GM19468 (cell line): ENCODE results near the gene WSB1.

ENCODE experiments used
- ATAC-seq: cut with Tn5 transposase; IDR thresholded peaks from one replicate; pipeline ENCODE4 v1.9.1; 2021; ENCODE audit warnings: mild to moderate bottlenecking, moderate library complexity, moderate number of reproducible peaks; ENCODE audit not compliant: unreplicated experiment; ENCODE audit errors: extremely low read depth

WSB1 gene

GRCh38 chr17:27332485-27333409 is 38.8 kb downstream of the WSB1 start:
- peak; percentile 81 for ATAC-seq

- no peak for ATAC-seq
These were observed 39.6 kb downstream of the WSB1 start for GRCh38 chr17:27333410-27333980.

GRCh38 chr17:27336184-27336583 is 42.3 kb downstream of the WSB1 start:
- ATAC-seq, result no peak

- no peak for ATAC-seq
These were observed 44.6 kb downstream of the WSB1 start for GRCh38 chr17:27338536-27338985.

- no peak for ATAC-seq
These were observed 45.4 kb downstream of the WSB1 start for GRCh38 chr17:27339198-27339835.

- no peak for ATAC-seq
These were observed 46.1 kb downstream of the WSB1 start for GRCh38 chr17:27339836-27340550.

- ATAC-seq, result no peak
These were observed 46.7 kb downstream of the WSB1 start for GRCh38 chr17:27340575-27340974.

- no peak for ATAC-seq
These were observed 47.1 kb downstream of the WSB1 start for GRCh38 chr17:27341041-27341471.

GRCh38 chr17:27342059-27342458 is 48.1 kb downstream of the WSB1 start:
- ATAC-seq, result no peak

GRCh38 chr17:27343294-27343693 is 49.4 kb downstream of the WSB1 start:
- ATAC-seq, result no peak

GRCh38 chr17:27343977-27344607 is 50.2 kb downstream of the WSB1 start:
- ATAC-seq, result no peak

GRCh38 chr17:27345141-27345904 is 51.4 kb downstream of the WSB1 start:
- no peak for ATAC-seq

- no peak for ATAC-seq
These were observed 52.5 kb downstream of the WSB1 start for GRCh38 chr17:27346228-27346899.

- no peak for ATAC-seq
These were observed 54.3 kb downstream of the WSB1 start for GRCh38 chr17:27348196-27348595.

GRCh38 chr17:27349540-27350021 is 55.7 kb downstream of the WSB1 start:
- ATAC-seq, result no peak

- no peak for ATAC-seq
These were observed 57.8 kb downstream of the WSB1 start for GRCh38 chr17:27351759-27352158.

- no peak for ATAC-seq
These were observed 58.6 kb downstream of the WSB1 start for GRCh38 chr17:27352448-27353032.

GRCh38 chr17:27353033-27353460 is 59.1 kb downstream of the WSB1 start:
- no peak for ATAC-seq
